ENCODE data around the gene PDE1A. TPM values are rescaled to one million over a fixed set of nuclear protein-coding genes. Genes with fewer than 3 reads are reported as not detected.

The PDE1A gene
- total RNA-seq, 1 donor from 2014 or later: 1.9 TPM

GRCh38 chr2:182436252-182436651 lies 9.4 kb upstream of the PDE1A start:
- Mint-ChIP-seq H3K4me3 (no peak overlapping the region), H3K27me3 (ENCODE audit: low read depth) (no peaks in the 10 kb centered on the region), H3K4me1 (no peaks in the 10 kb centered on the region), H3K36me3 (no peaks in the 10 kb centered on the region), H3K27ac (no peak overlapping the region), H3K9me3 (peaks cover 1% of the 10 kb centered on the region)
- no peak for DNase-seq (ENCODE audit: low spot score in 2 of 2, unreplicated experiment in 2 of 2)
- TF ChIP-seq CTCF (IDR thresholded peaks at IDR 0.05; ENCODE audit: unreplicated experiment): no peak

GRCh38 chr2:182435754-182436153 lies 8.9 kb upstream of the PDE1A start:
- no peaks in the 10 kb centered on the region for H3K4me1 Mint-ChIP-seq
- H3K36me3 Mint-ChIP-seq: peaks cover 3% of the 10 kb centered on the region
- no peak overlapping the region for H3K4me3 Mint-ChIP-seq
- no peak for DNase-seq (ENCODE audit: low spot score in 2 of 2, unreplicated experiment in 2 of 2)
- H3K27me3 Mint-ChIP-seq (ENCODE audit: low read depth): no peaks in the 10 kb centered on the region
- H3K27ac Mint-ChIP-seq: no peak overlapping the region
- peaks cover 4% of the 10 kb centered on the region for H3K9me3 Mint-ChIP-seq
- no peak for TF ChIP-seq CTCF (IDR thresholded peaks at IDR 0.05; ENCODE audit: unreplicated experiment)

- no peak for TF ChIP-seq CTCF (IDR thresholded peaks at IDR 0.05; ENCODE audit: unreplicated experiment)
- H3K4me3 Mint-ChIP-seq: no peak overlapping the region
- no peak for DNase-seq (ENCODE audit: low spot score in 2 of 2, unreplicated experiment in 2 of 2)
- H3K4me1 Mint-ChIP-seq: peaks cover 11% of the 10 kb centered on the region
- peaks cover 4% of the 10 kb centered on the region for H3K9me3 Mint-ChIP-seq
- H3K36me3 Mint-ChIP-seq: peaks cover 3% of the 10 kb centered on the region
- H3K27me3 Mint-ChIP-seq (ENCODE audit: low read depth): no peaks in the 10 kb centered on the region
- no peak overlapping the region for H3K27ac Mint-ChIP-seq
Measured at GRCh38 chr2:182432051-182432450, 5.2 kb upstream of the PDE1A start.

GRCh38 chr2:182428476-182428875 lies 1.6 kb upstream of the PDE1A start:
- H3K27me3 Mint-ChIP-seq (ENCODE audit: low read depth): no peaks in the 10 kb centered on the region
- H3K4me1 Mint-ChIP-seq: peaks cover 25% of the 10 kb centered on the region
- no peak overlapping the region for H3K4me3 Mint-ChIP-seq
- peaks cover 3% of the 10 kb centered on the region for H3K36me3 Mint-ChIP-seq
- H3K9me3 Mint-ChIP-seq: peaks cover 4% of the 10 kb centered on the region
- DNase-seq (ENCODE audit: low spot score in 2 of 2, unreplicated experiment in 2 of 2): no peak
- H3K27ac Mint-ChIP-seq: no peak overlapping the region
- no peak for TF ChIP-seq CTCF (IDR thresholded peaks at IDR 0.05; ENCODE audit: unreplicated experiment)

GRCh38 chr2:182426082-182426917 lies 536 bp downstream of the PDE1A start:
- no peak for DNase-seq (ENCODE audit: low spot score in 2 of 2, unreplicated experiment in 2 of 2)
- no peak for TF ChIP-seq CTCF (IDR thresholded peaks at IDR 0.05; ENCODE audit: unreplicated experiment)
- H3K27ac Mint-ChIP-seq: peak overlapping the region; percentile 37
- peak overlapping the region; percentile 9 for H3K4me3 Mint-ChIP-seq
- peaks cover 3% of the 10 kb centered on the region for H3K36me3 Mint-ChIP-seq
- no peaks in the 10 kb centered on the region for H3K27me3 Mint-ChIP-seq (ENCODE audit: low read depth)
- peaks cover 25% of the 10 kb centered on the region for H3K4me1 Mint-ChIP-seq
- peaks cover 4% of the 10 kb centered on the region for H3K9me3 Mint-ChIP-seq

All from mesothelial cell of epicardium (in vitro differentiated cells).